Vagina (tissue), 2 donors: Measurements from ENCODE around the gene FGF12.

Experiments used
- POLR2A ChIP-seq, 2 donors: fragments of 450-650 bp; IDR thresholded peaks; one replicate each; pipeline ENCODE4 v1.6.1; 2017; ENCODE audit warnings: antibody characterized with exemption in 2 of 2, mild to moderate bottlenecking in 2 of 2, moderate library complexity in 2 of 2
- POLR2AphosphoS5 ChIP-seq, 2 donors: sonication (generic); formaldehyde crosslinking; IDR thresholded peaks; one replicate each; pipeline ENCODE4 v1.9.0; 2017; ENCODE audit warnings: antibody characterized with exemption in 2 of 2, mild to moderate bottlenecking in 2 of 2, low read depth in 1 of 2; ENCODE audit not compliant: insufficient read depth in 1 of 2
- TF ChIP-seq, protein P1 (sequence below), 3 experiments: fragments of 450-650 bp in 2 of 3; fragments of 200-600 bp in 1 of 3; sonication (generic) in 1 of 3; IDR thresholded peaks; one replicate each; pipeline ENCODE4 v1.5.1; 2017 to 2019; ENCODE audit warnings: antibody characterized with exemption in 3 of 3, mild to moderate bottlenecking in 2 of 3, moderate library complexity in 2 of 3

DNA sequence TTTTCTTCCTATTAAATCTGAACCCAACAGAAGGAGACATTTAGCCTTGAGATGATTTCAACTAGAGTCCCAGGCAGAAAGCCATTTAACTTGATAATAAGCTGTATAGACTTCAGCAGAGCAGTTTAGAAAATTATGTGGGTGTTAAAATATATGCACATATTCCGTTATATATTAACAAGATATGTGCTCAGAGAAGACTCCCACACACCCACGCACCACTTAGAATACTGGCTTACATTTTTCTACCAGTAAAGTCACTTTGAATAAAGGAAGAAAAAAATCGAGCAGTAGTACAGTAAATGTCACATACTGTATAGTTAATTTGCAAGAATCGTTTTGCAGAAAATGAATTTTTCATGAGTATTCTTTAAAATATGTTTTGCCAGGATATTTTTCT, 599.3 kb downstream of the FGF12 start:
- TF ChIP-seq, protein P1, sequence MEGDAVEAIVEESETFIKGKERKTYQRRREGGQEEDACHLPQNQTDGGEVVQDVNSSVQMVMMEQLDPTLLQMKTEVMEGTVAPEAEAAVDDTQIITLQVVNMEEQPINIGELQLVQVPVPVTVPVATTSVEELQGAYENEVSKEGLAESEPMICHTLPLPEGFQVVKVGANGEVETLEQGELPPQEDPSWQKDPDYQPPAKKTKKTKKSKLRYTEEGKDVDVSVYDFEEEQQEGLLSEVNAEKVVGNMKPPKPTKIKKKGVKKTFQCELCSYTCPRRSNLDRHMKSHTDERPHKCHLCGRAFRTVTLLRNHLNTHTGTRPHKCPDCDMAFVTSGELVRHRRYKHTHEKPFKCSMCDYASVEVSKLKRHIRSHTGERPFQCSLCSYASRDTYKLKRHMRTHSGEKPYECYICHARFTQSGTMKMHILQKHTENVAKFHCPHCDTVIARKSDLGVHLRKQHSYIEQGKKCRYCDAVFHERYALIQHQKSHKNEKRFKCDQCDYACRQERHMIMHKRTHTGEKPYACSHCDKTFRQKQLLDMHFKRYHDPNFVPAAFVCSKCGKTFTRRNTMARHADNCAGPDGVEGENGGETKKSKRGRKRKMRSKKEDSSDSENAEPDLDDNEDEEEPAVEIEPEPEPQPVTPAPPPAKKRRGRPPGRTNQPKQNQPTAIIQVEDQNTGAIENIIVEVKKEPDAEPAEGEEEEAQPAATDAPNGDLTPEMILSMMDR (IDR thresholded peaks at IDR 0.05) = no peak
- TF ChIP-seq POLR2A (IDR thresholded peaks at IDR 0.05) = no peak
- no peak for TF ChIP-seq POLR2AphosphoS5 (IDR thresholded peaks at IDR 0.05; ENCODE audit: insufficient read depth in 1 of 2, low read depth in 1 of 2)
